H9 (cell line): ENCODE measurements around the gene TMEM171. TPM values are rescaled to one million over a fixed set of nuclear protein-coding genes. Genes with fewer than 3 reads are reported as not detected.

Experiments used
- DNase-seq: peaks from one replicate; pipeline ENCODE4 v3.0.0-alpha.2; 2017
- H2AFZ ChIP-seq: one replicate; pipeline ENCODE4 v1.6.1; 2013; ENCODE audit warnings: mild to moderate bottlenecking, low read length, control low read depth, moderate library complexity
- H2AK5ac ChIP-seq: 2 replicates; pipeline ENCODE4 v1.6.1; 2013; ENCODE audit warnings: low read length, control low read depth, mixed read lengths; ENCODE audit not compliant: insufficient read length
- H2BK120ac ChIP-seq: one replicate; pipeline ENCODE4 v1.6.1; 2013; ENCODE audit warnings: low read depth, mild to moderate bottlenecking, low read length, control low read depth, inconsistent platforms; ENCODE audit not compliant: poor library complexity, severe bottlenecking
- H2BK12ac ChIP-seq: 2 replicates; pipeline ENCODE4 v1.6.1; 2013; ENCODE audit warnings: low read length, control low read depth, mixed read lengths, low read depth; ENCODE audit not compliant: insufficient read length
- H2BK15ac ChIP-seq: 2 replicates; pipeline ENCODE4 v1.6.1; 2013; ENCODE audit warnings: low read depth, low read length, control low read depth
- H2BK20ac ChIP-seq: one replicate; pipeline ENCODE4 v1.6.1; 2013; ENCODE audit warnings: low read depth, mild to moderate bottlenecking, low read length, control low read depth, inconsistent platforms; ENCODE audit not compliant: poor library complexity, severe bottlenecking
- H2BK5ac ChIP-seq: 2 replicates; pipeline ENCODE4 v1.6.1; 2013; ENCODE audit warnings: low read length, control low read depth, mixed read lengths; ENCODE audit not compliant: insufficient read length
- H3K14ac ChIP-seq: 2 replicates; pipeline ENCODE4 v1.6.1; 2013; ENCODE audit warnings: low read length, control low read depth; ENCODE audit not compliant: insufficient read depth
- H3K18ac ChIP-seq: 2 replicates; pipeline ENCODE4 v1.6.1; 2013; ENCODE audit warnings: low read depth, mild to moderate bottlenecking, mixed read lengths, low read length, control low read depth; ENCODE audit not compliant: insufficient read length
- H3K23ac ChIP-seq: 2 replicates; pipeline ENCODE4 v1.6.1; 2013; ENCODE audit warnings: low read length, control low read depth, mixed read lengths, low read depth; ENCODE audit not compliant: insufficient read length
- H3K23me2 ChIP-seq: 2 replicates; pipeline ENCODE4 v1.6.1; 2013; ENCODE audit warnings: low read depth, mild to moderate bottlenecking, mixed read lengths, low read length, control low read depth; ENCODE audit not compliant: insufficient read length, poor library complexity, severe bottlenecking
- H3K27ac ChIP-seq: 2 replicates; pipeline ENCODE4 v1.5.1; 2013; ENCODE audit warnings: low read length, control low read depth, mixed read lengths, low read depth; ENCODE audit not compliant: insufficient read length
- H3K27me3 ChIP-seq: 2 replicates; pipeline ENCODE4 v1.6.1; 2013; ENCODE audit warnings: low read length, control low read depth, inconsistent platforms; ENCODE audit not compliant: insufficient read depth
- H3K4ac ChIP-seq: 2 replicates; pipeline ENCODE4 v1.6.1; 2013; ENCODE audit warnings: low read depth, mild to moderate bottlenecking, control low read depth, inconsistent platforms, low read length, moderate library complexity
- H3K4me1 ChIP-seq: 2 replicates; pipeline ENCODE4 v1.6.1; 2013; ENCODE audit warnings: low read length, control low read depth, inconsistent platforms; ENCODE audit not compliant: insufficient read depth
- H3K4me2 ChIP-seq: 2 replicates; pipeline ENCODE4 v1.6.1; 2013; ENCODE audit warnings: low read length, control low read depth, mixed read lengths; ENCODE audit not compliant: insufficient read length, insufficient read depth
- H3K56ac ChIP-seq: 2 replicates; pipeline ENCODE4 v1.6.1; 2013; ENCODE audit warnings: low read depth, mild to moderate bottlenecking, mixed read lengths, low read length, control low read depth; ENCODE audit not compliant: insufficient read length
- H3K79me1 ChIP-seq: 2 replicates; pipeline ENCODE4 v1.6.1; 2013; ENCODE audit warnings: low read depth, mild to moderate bottlenecking, moderate library complexity, low read length, control low read depth, inconsistent platforms; ENCODE audit not compliant: insufficient read depth, poor library complexity, severe bottlenecking
- H3K79me2 ChIP-seq: 2 replicates; pipeline ENCODE4 v1.6.1; 2013; ENCODE audit warnings: low read length, control low read depth, inconsistent platforms; ENCODE audit not compliant: insufficient read depth
- H3K9ac ChIP-seq: 2 replicates; pipeline ENCODE4 v1.6.1; 2013; ENCODE audit warnings: low read length, control low read depth, mixed read lengths; ENCODE audit not compliant: insufficient read length; ENCODE audit errors: extremely low read depth
- H3K9me3 ChIP-seq: one replicate; pipeline ENCODE4 v1.6.1; 2013; ENCODE audit warnings: low read depth, low read length, inconsistent platforms; ENCODE audit not compliant: control insufficient read depth
- H3T11ph ChIP-seq: one replicate; pipeline ENCODE4 v1.6.1; 2013; ENCODE audit warnings: mild to moderate bottlenecking, low read length, control low read depth, inconsistent platforms
- H4K20me1 ChIP-seq: one replicate; pipeline ENCODE4 v1.6.1; 2013; ENCODE audit not compliant: control insufficient read depth, insufficient read length, insufficient read depth
- H4K5ac ChIP-seq: 2 replicates; pipeline ENCODE4 v1.6.1; 2013; ENCODE audit warnings: low read depth, mild to moderate bottlenecking, mixed read lengths, low read length, control low read depth; ENCODE audit not compliant: insufficient read length
- H4K8ac ChIP-seq: replicated peaks from 2 replicates; pipeline ENCODE4 v1.6.1; 2013; ENCODE audit warnings: low read length, control low read depth, mixed read lengths, low read depth; ENCODE audit not compliant: insufficient read length
- H4K91ac ChIP-seq: 2 replicates; pipeline ENCODE4 v1.6.1; 2013; ENCODE audit warnings: low read depth, mild to moderate bottlenecking, moderate library complexity, mixed read lengths, low read length, control low read depth; ENCODE audit not compliant: insufficient read length
- H3K27ac Mint-ChIP-seq, 3 experiments: 2 replicates in 2 of 3; 3 replicates in 1 of 3; pipeline ENCODE4 v1.8.0; 2020 to 2021; ENCODE audit warnings: mixed read lengths in 3 of 3, mild to moderate bottlenecking in 1 of 3, moderate library complexity in 1 of 3
- H3K27me3 Mint-ChIP-seq: 2 replicates; pipeline ENCODE4 v1.8.0; 2021; ENCODE audit warnings: low read depth, mild to moderate bottlenecking, moderate library complexity, mixed read lengths
- H3K36me3 Mint-ChIP-seq, 3 experiments: 2 replicates in 2 of 3; 3 replicates in 1 of 3; pipeline ENCODE4 v1.8.0; 2020 to 2021; ENCODE audit warnings: low read depth in 3 of 3, mixed read lengths in 3 of 3; ENCODE audit not compliant: insufficient read depth in 1 of 3
- H3K4me1 Mint-ChIP-seq, 2 experiments: 2 replicates each; pipeline ENCODE4 v1.8.0; 2020; ENCODE audit warnings: mixed read lengths in 2 of 2
- H3K4me3 Mint-ChIP-seq, 2 experiments: 2 replicates in 1 of 2; 3 replicates in 1 of 2; pipeline ENCODE4 v1.8.0; 2020 to 2021; ENCODE audit warnings: mild to moderate bottlenecking in 2 of 2, mixed read lengths in 2 of 2, moderate library complexity in 1 of 2
- H3K9me3 Mint-ChIP-seq, 2 experiments: 2 replicates in 1 of 2; 3 replicates in 1 of 2; pipeline ENCODE4 v1.8.0; 2020; ENCODE audit warnings: mild to moderate bottlenecking in 2 of 2, mixed read lengths in 2 of 2, moderate library complexity in 1 of 2
- WGBS: extraction: QIAGEN DNeasy Blood & Tissue Kit; methylation state at CpG from one replicate; pipeline ENCODE4 v1.1.7; 2013; ENCODE audit warnings: missing lambda C conversion rate, low lambda C conversion rate, mixed read lengths; ENCODE audit not compliant: insufficient read length; ENCODE audit errors: extremely low coverage; 5-methylcytosine and 5-hydroxymethylcytosine counted together
- total RNA-seq: library from RNA; stranded (reverse); gene quantifications from 2 replicates; pipeline ENCODE4 v1.2.1, GENCODE V29; 2021
- TF ChIP-seq, protein P1 (sequence below): fragments of 200-600 bp; sonication (generic); conservative IDR thresholded peaks from 3 replicates; pipeline ENCODE4 v1.8.0; 2021; ENCODE audit warnings: antibody characterized with exemption, mild to moderate bottlenecking

The TMEM171 gene
- total RNA-seq, 1 experiment from 2014 or later = 0.42 TPM

DNA sequence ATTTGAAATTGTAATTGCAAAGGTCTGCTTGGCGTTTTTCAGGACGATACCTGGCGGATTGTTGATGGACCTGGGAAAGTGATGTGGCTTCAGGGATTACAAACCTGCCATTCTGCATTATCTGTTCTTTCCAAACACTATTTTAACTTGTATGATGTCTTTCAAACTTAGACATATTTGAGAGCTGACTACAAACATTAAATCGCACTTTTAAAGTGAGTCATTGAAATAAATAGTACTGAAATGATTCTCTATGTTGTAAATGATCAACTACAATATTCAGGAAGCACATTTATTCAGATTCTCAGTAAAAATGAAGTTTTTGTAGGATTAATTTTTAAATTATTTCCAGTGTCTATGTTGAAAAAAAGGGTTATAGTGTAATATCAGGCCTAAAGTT, 32.3 kb upstream of the TMEM171 start:
- Histone ChIP-seq H3K14ac (no peak overlapping the region), H3K9me3 (no peaks in the 10 kb centered on the region), H3K4me1 (no peaks in the 10 kb centered on the region), H2BK120ac (no peak overlapping the region), H2BK5ac (no peak overlapping the region), H3K23me2 (no peaks in the 10 kb centered on the region), H3K4ac (no peak overlapping the region), H3K27ac (no peak overlapping the region), H2BK12ac (no peak overlapping the region), H4K5ac (no peak overlapping the region), H2AFZ (no peak overlapping the region), H4K8ac (no peak overlapping the region), H2BK15ac (no peak overlapping the region), H2BK20ac (no peak overlapping the region), H3K4me2 (no peak overlapping the region), H4K20me1 (no peaks in the 10 kb centered on the region), H3K79me2 (no peaks in the 10 kb centered on the region), H4K91ac (no peak overlapping the region), H3T11ph (no peak overlapping the region), H3K56ac (no peak overlapping the region), H3K27me3 (no peaks in the 10 kb centered on the region), H3K18ac (no peak overlapping the region), H3K79me1 (no peaks in the 10 kb centered on the region), H3K9ac (no peak overlapping the region), H3K23ac (no peak overlapping the region), H2AK5ac (no peak overlapping the region)
- no CpG with 5 or more reads among the region's 4 CpGs for WGBS
- H3K4me3 Mint-ChIP-seq = no peak overlapping the region
- TF ChIP-seq, protein P1, sequence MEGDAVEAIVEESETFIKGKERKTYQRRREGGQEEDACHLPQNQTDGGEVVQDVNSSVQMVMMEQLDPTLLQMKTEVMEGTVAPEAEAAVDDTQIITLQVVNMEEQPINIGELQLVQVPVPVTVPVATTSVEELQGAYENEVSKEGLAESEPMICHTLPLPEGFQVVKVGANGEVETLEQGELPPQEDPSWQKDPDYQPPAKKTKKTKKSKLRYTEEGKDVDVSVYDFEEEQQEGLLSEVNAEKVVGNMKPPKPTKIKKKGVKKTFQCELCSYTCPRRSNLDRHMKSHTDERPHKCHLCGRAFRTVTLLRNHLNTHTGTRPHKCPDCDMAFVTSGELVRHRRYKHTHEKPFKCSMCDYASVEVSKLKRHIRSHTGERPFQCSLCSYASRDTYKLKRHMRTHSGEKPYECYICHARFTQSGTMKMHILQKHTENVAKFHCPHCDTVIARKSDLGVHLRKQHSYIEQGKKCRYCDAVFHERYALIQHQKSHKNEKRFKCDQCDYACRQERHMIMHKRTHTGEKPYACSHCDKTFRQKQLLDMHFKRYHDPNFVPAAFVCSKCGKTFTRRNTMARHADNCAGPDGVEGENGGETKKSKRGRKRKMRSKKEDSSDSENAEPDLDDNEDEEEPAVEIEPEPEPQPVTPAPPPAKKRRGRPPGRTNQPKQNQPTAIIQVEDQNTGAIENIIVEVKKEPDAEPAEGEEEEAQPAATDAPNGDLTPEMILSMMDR = no peak
- no peaks in the 10 kb centered on the region for H3K36me3 Mint-ChIP-seq
- DNase-seq = no peak
- no peaks in the 10 kb centered on the region for H3K9me3 Mint-ChIP-seq
- H3K27ac Mint-ChIP-seq = no peak overlapping the region
- no peaks in the 10 kb centered on the region for H3K27me3 Mint-ChIP-seq
- no peaks in the 10 kb centered on the region for H3K4me1 Mint-ChIP-seq
